Superior temporal gyrus (tissue), 1 donor: ENCODE results near the gene TGFBRAP1.
"Not testable (repeated sequence)": the region's sequence is repeated elsewhere in the genome, so short reads cannot be mapped to it uniquely, and the experiment has no call there.

Source experiments
- DNase-seq: peaks from one replicate; pipeline ENCODE4 v3.0.0-alpha.2; 2016; ENCODE audit errors: extremely low spot score

The TGFBRAP1 gene

GRCh38 chr2:105358593-105358992 lies 29.1 kb upstream of the TGFBRAP1 start:
- no peak for DNase-seq

GRCh38 chr2:105357122-105357521 lies 27.6 kb upstream of the TGFBRAP1 start:
- no peak for DNase-seq

GRCh38 chr2:105344704-105345345 lies 15.3 kb upstream of the TGFBRAP1 start:
- peak; percentile 73 for DNase-seq

- no peak for DNase-seq
Measured at GRCh38 chr2:105339414-105339813, 9.9 kb upstream of the TGFBRAP1 start.

- DNase-seq = no peak
Measured at GRCh38 chr2:105338020-105338385, 8.5 kb upstream of the TGFBRAP1 start.

GRCh38 chr2:105337122-105338019 lies 7.8 kb upstream of the TGFBRAP1 start, which contains the start of gene C2orf49:
TSS of gene C2orf49 (plus strand) at chr2:105337540. CDS start at chr2:105337588, 48 bp downstream.
- peak; percentile 92 for DNase-seq

- DNase-seq = no peak
Measured at GRCh38 chr2:105336786-105337121, 7.2 kb upstream of the TGFBRAP1 start.

- DNase-seq = no peak
Measured at GRCh38 chr2:105335469-105335868, 5.9 kb upstream of the TGFBRAP1 start.

GRCh38 chr2:105334211-105334610 lies 4.7 kb upstream of the TGFBRAP1 start:
- no peak for DNase-seq

GRCh38 chr2:105330681-105331375 lies 1.3 kb upstream of the TGFBRAP1 start:
- no peak for DNase-seq

- no peak for DNase-seq
Measured at GRCh38 chr2:105329197-105329554, 359 bp downstream of the TGFBRAP1 start.

- peak; percentile 49 for DNase-seq
Measured at GRCh38 chr2:105328281-105329196, 996 bp downstream of the TGFBRAP1 start.

GRCh38 chr2:105327690-105328089 lies 1.8 kb downstream of the TGFBRAP1 start:
- no peak for DNase-seq

- DNase-seq = not testable (repeated sequence)
Measured at GRCh38 chr2:105327271-105327670, 2.3 kb downstream of the TGFBRAP1 start.

- DNase-seq = no peak
Measured at GRCh38 chr2:105325389-105325963, 4.1 kb downstream of the TGFBRAP1 start.

- no peak for DNase-seq
Measured at GRCh38 chr2:105324732-105325131, 4.8 kb downstream of the TGFBRAP1 start.

- no peak for DNase-seq
Measured at GRCh38 chr2:105324101-105324500, 5.4 kb downstream of the TGFBRAP1 start.

- DNase-seq = no peak
Measured at GRCh38 chr2:105323111-105323510, 6.4 kb downstream of the TGFBRAP1 start.

GRCh38 chr2:105321875-105322646 lies 7.5 kb downstream of the TGFBRAP1 start:
- DNase-seq = no peak

GRCh38 chr2:105320651-105321215 lies 8.8 kb downstream of the TGFBRAP1 start:
- no peak for DNase-seq
